Rectal smooth muscle tissue (tissue), 1 donor: ENCODE results near the gene TNFRSF11A.
A peak's percentile ranks its signal among the peaks of the same experiment; 100 is the strongest.

Experiments
- H3K27ac ChIP-seq: one replicate; pipeline ENCODE4 v1.7.0; 2013; ENCODE audit warnings: low read depth, low read length, inconsistent platforms
- H3K27me3 ChIP-seq: one replicate; pipeline ENCODE4 v1.7.0; 2013; ENCODE audit warnings: low read length; ENCODE audit not compliant: control insufficient read depth, insufficient read depth
- H3K36me3 ChIP-seq: one replicate; pipeline ENCODE4 v1.7.0; 2013; ENCODE audit warnings: low read length; ENCODE audit not compliant: control insufficient read depth, insufficient read depth
- H3K4me1 ChIP-seq: one replicate; pipeline ENCODE4 v1.7.0; 2013; ENCODE audit warnings: low read length; ENCODE audit not compliant: control insufficient read depth, insufficient read depth
- H3K4me3 ChIP-seq: one replicate; pipeline ENCODE4 v1.7.0; 2013; ENCODE audit warnings: low read length
- H3K9ac ChIP-seq: one replicate; pipeline ENCODE4 v1.7.0; 2013; ENCODE audit warnings: low read length

TNFRSF11A gene

DNA sequence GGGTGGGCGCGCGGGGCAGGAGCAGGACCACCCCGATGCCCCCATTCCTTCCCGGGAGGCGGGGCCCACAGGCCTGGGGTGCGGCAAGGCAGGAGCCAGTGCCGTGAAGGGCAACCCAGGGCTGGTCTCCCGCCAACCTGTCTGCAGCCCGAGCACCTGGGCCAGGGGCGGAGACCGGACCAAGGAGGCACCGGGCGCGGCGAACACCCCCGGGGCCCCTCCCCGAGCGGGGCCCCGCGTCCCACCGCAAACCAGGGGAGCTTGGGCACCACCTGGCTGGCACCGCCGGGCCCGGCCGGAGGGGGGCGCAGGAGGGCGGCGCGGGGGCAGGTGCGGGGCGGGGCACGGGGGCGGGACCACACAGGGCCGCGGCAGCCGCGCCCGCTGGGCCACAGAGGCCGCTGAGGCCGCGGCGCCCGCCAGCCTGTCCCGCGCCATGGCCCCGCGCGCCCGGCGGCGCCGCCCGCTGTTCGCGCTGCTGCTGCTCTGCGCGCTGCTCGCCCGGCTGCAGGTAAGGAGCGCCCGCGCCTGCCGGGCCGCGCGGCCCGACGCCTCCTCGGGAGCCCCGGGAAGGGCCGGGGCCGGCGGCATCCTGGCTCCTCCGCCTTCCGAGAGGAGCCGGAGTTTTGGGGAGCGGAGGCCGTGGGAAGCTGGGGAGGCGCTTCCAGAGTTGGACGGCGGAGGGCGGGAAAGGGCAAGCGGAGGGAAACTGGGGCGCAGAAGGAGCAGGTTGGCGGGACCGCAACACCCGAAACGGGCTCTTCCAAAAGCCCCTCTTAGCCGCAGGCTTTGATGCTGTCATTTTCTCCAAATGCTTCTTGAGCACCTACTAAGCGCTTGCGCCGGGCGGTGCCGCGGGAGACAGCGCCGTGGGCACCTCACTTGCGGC lies at the start of gene TNFRSF11A:
TNFRSF11A (plus strand) TSS at position 394 of the 889 bp plus-strand sequence; CDS start at position 437, 43 bp downstream.
- Histone ChIP-seq H3K36me3 (no peaks in the 10 kb centered on the region), H3K9ac (peak within 1 kb of the TSS; percentile 24), H3K27me3 (peaks cover 25% of the 10 kb centered on the region), H3K4me1 (peaks cover 7% of the 10 kb centered on the region), H3K4me3 (peak within 1 kb of the TSS; percentile 64), H3K27ac (no peak within 1 kb of the TSS)

DNA sequence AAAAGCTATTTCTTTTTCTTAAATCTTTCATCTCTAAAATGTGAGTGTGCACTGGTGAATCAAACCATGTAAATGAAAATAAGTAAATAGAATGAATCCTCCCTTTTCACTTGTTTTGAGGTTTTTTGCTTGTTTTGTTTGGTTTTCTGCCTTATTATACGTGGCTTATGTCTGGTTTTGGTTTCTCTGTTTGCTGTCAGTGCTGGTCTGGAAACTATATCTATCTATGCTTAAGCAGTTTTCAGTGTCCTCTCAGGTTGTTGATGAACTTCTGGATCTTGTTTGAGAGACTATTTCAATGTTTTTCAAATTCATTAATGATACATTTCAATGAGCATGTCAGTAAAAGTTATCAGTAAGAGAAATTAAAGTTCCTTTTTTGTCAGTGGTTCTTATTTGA lies 48.1 kb upstream of the TNFRSF11A start:
- no peak overlapping the region for H3K27ac ChIP-seq
- no peaks in the 10 kb centered on the region for H3K27me3 ChIP-seq
- no peaks in the 10 kb centered on the region for H3K36me3 ChIP-seq
- no peaks in the 10 kb centered on the region for H3K4me1 ChIP-seq
- no peak overlapping the region for H3K4me3 ChIP-seq
- H3K9ac ChIP-seq = no peak overlapping the region

DNA sequence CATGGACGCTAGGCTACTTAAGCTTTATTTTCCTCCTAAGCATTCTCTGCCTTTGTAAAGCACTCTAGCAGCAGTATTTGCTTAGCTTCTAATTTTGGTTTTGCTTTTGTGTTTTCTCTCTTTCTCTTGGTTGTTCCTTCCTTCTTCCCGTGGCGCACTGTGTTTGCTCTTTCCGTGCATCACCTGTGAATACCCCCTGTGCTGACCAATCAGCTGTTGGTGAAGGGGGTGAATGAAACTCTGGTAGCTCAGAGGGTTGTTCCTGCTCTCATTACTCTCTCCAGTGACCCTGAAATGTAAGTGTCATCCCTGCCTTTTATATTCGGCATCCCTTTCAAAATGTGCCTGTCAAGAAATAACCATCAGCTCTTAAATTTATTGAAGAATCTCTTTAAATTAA lies 45.5 kb upstream of the TNFRSF11A start:
- H3K4me1 ChIP-seq = no peaks in the 10 kb centered on the region
- no peaks in the 10 kb centered on the region for H3K36me3 ChIP-seq
- H3K27me3 ChIP-seq = no peaks in the 10 kb centered on the region
- H3K4me3 ChIP-seq = no peak overlapping the region
- no peak overlapping the region for H3K9ac ChIP-seq
- no peak overlapping the region for H3K27ac ChIP-seq

DNA sequence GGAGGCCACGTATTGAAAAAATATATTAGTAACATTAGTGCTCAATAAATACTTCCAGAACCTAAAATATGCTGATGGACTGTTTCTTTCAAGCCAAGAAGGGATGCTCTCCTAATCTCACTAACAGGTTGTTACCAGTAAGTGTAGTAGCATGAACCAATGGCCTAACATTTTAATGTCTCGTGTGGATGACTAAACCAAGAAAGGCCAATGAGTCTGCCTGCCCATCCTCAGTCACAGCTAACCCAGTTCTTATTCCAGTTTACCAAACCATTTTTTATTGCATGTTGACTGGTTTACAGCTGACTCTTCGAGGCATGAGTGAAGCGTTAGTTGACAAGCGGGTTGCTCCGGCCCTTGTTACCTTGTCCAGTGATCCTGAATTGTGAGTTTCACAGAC lies 45.1 kb upstream of the TNFRSF11A start:
- no peak overlapping the region for H3K9ac ChIP-seq
- H3K36me3 ChIP-seq = no peaks in the 10 kb centered on the region
- H3K27ac ChIP-seq = no peak overlapping the region
- no peaks in the 10 kb centered on the region for H3K27me3 ChIP-seq
- no peak overlapping the region for H3K4me3 ChIP-seq
- no peaks in the 10 kb centered on the region for H3K4me1 ChIP-seq

DNA sequence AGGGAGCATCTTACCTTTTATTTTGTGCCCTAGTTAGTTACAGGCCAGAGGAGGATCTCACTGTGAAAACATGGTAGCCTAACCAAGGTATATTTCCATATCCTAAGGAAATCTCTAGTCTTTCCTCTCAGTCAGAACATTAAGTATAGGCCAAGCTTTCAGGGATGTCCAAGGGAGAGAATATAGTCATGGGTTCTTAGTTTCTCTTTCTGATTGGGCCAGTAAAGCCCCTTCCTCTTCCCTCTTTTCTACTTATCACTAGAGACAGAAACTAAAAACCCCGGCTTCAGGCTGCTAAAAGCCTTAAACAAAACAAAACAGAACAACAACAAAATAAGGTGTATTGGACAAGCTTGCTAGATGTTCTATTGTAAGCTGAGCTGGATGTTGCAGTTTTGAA lies 44.3 kb upstream of the TNFRSF11A start:
- Histone ChIP-seq H3K27me3 (no peaks in the 10 kb centered on the region), H3K36me3 (no peaks in the 10 kb centered on the region), H3K4me3 (no peak overlapping the region), H3K27ac (no peak overlapping the region), H3K9ac (no peak overlapping the region), H3K4me1 (no peaks in the 10 kb centered on the region)

DNA sequence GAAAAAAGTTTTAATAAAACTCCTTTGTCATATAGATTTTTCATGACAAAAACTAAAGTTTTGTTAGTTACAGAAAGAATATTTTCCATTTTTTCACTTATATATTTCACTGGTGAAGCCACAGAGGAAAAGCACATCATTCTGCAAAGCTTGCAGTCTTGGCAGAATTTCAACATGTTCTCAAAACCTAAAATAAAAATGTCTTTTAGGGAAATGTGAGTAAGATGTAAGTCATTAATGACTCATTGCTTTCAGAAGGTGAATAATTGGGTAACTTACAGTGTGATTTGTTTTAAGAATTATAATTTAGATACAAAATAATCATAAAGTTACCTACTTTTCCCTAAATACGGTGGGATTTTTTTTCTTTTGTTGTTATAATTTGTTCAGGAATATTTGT lies 43.4 kb upstream of the TNFRSF11A start:
- Histone ChIP-seq H3K27ac (no peak overlapping the region), H3K36me3 (no peaks in the 10 kb centered on the region)

DNA sequence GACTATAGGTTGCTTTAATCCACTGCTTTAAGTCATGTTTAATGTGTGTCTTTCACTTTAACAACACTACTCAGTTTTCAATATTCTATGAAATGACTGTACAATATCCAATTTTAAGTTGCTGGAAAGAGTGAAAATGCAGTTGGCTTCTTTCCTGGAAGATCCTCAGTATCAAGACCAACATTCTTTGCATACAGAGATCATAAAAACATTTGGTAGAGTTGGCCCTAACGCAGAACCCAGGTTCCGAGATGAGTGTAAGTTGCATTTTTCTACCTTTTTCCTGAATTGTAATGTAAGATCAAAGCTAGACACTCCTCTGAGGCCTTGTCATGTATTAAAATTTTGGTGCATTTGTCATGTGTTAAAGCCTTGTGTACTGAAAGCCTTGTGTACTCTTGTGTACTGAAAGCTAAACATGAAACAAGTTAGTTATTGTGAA lies 42.9 kb upstream of the TNFRSF11A start:
- Histone ChIP-seq H3K4me1 (no peaks in the 10 kb centered on the region), H3K9ac (no peak overlapping the region), H3K4me3 (no peak overlapping the region), H3K36me3 (no peaks in the 10 kb centered on the region), H3K27ac (no peak overlapping the region), H3K27me3 (no peaks in the 10 kb centered on the region)

More for the DNA sequence above, 43.4 kb upstream of the TNFRSF11A start:
- H3K27me3 ChIP-seq = no peaks in the 10 kb centered on the region
- H3K4me3 ChIP-seq = no peak overlapping the region
- H3K4me1 ChIP-seq = no peaks in the 10 kb centered on the region
- no peak overlapping the region for H3K9ac ChIP-seq

DNA sequence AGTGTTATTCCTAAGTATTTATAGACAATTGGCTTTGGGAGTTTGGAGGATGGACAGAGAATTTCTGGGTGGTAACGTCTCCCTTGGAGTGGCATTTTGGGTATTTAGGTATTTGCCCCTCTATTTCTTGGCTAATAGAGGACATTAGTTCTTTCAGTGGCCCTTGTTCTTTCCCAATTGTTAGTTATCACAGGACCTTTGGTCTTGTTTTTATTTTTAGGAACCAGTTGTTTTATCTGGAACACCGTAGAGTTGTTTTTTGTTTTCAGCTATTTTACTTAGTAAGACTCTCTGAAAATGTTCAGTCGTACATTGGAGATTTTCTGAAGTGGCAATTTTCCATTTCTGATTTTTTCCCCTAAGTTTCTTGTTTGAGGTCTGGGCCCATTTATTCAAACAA lies 40.5 kb upstream of the TNFRSF11A start:
- no peaks in the 10 kb centered on the region for H3K36me3 ChIP-seq
- H3K27ac ChIP-seq = no peak overlapping the region
- no peaks in the 10 kb centered on the region for H3K27me3 ChIP-seq
- H3K4me3 ChIP-seq = no peak overlapping the region
- H3K4me1 ChIP-seq = no peaks in the 10 kb centered on the region
- no peak overlapping the region for H3K9ac ChIP-seq

DNA sequence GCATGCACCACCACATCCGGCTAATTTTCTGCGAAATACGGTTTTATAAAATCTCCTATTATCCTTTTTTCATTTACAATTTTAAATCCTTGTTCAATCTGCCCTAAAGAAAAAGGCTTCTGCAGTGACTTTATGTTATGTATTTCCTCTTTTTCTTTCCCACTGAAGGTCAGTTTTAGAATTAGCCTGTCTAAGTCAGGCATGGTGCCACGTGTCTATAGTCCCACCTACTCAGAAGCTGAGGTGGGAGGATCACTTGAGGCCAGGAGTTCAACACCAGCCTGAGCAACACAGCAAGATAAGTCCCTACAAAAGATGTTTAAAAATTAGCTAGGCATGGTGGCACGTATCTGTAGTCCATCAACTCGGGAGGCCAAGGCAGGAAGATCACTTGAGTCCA lies 39.8 kb upstream of the TNFRSF11A start:
- Histone ChIP-seq H3K27me3 (no peaks in the 10 kb centered on the region), H3K4me1 (no peaks in the 10 kb centered on the region), H3K27ac (no peak overlapping the region), H3K9ac (no peak overlapping the region), H3K4me3 (no peak overlapping the region), H3K36me3 (no peaks in the 10 kb centered on the region)

DNA sequence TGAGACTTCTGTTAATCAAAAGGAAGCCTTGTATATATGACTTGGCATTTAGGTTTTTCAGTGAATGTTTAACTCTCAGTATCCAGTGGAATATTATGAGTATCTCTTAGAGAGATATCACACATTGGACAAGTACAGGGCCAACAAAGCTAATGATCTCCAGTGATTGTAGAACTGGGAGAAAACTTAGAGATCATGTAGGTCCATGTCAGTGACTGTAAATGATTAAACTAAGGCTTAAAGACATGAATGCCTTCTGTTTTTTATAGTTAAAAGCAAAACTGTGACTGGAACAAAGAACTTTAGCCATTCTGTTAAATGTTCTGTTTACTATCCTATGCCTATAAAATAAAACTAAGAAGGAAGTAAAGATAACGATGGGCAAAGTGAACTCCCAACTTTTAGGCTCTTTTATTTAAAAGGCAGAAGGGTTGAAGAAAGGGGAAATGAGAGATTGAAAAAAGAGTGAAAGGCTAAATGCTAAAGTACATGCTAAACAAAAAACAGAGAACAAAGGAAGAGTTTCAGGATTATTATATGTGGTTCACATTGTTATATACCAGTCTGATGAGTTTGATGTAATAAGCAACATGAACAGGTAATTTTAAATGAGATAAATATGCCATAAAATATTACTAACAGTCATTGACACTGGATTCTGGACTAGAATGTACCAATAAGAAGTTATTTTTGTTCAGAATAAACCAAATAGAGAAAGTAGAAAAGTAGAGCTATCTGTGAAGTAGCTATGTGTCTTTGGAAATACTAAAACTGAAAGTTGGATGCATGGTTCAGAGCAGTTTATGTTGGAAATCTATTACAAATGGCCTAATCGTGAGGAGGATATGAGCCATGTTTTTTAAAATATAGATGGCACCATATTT lies 37.1 kb upstream of the TNFRSF11A start:
- Histone ChIP-seq H3K27me3 (no peaks in the 10 kb centered on the region), H3K27ac (no peak overlapping the region), H3K4me1 (no peaks in the 10 kb centered on the region), H3K4me3 (no peak overlapping the region), H3K36me3 (peaks cover 7% of the 10 kb centered on the region), H3K9ac (no peak overlapping the region)

DNA sequence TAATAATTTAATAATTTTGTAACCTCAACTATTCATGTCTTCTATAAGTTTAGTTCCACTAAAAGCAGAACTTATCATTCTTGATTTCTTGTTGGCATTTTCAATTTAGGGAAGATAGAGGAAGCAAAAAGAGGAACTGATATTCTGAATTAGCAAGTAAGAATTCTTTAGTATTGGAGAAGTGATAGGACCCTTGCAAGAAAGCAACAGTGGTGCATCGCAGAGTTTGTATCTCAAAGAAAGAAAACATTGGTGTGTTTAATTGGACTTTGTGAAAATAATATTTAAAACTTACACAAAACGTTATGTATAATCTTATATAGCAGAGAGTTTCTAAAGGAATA lies 36.5 kb upstream of the TNFRSF11A start:
- H3K36me3 ChIP-seq = peaks cover 7% of the 10 kb centered on the region
- H3K4me3 ChIP-seq = no peak overlapping the region
- H3K27me3 ChIP-seq = no peaks in the 10 kb centered on the region
- no peak overlapping the region for H3K27ac ChIP-seq
- no peaks in the 10 kb centered on the region for H3K4me1 ChIP-seq
- no peak overlapping the region for H3K9ac ChIP-seq

DNA sequence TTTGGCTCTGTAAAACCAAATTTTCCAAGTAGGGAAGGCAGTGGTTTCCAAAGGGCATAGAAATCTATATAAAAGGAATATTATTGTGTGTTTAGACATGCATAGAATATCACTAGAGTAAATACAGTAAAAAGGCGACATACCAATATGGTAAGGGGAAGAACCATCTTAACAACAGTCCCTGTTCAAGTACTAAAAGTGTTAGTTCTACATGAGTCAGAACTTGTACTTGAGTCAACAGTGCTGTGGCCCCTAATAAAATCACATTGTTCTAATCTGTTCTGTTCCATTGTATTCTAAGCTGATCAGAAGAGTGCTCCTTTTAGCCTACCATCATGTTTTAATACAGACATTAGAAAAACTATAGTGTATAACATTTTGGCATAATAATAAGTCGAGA lies 36.1 kb upstream of the TNFRSF11A start:
- Histone ChIP-seq H3K4me3 (no peak overlapping the region), H3K4me1 (no peaks in the 10 kb centered on the region), H3K27ac (no peak overlapping the region), H3K9ac (no peak overlapping the region), H3K36me3 (peaks cover 7% of the 10 kb centered on the region), H3K27me3 (no peaks in the 10 kb centered on the region)
